Colonic mucosa (tissue), 4 donors: ENCODE measurements around the gene GIMAP2. TPM values are rescaled to one million over a fixed set of nuclear protein-coding genes. Genes with fewer than 3 reads are reported as not detected.

ENCODE experiments used
- DNase-seq: peaks from one replicate; pipeline ENCODE4 v3.0.0-alpha.2; 2020
- H3K27ac ChIP-seq: fragments of 200-600 bp; one replicate; pipeline ENCODE4 v1.8.0; 2021
- H3K27me3 ChIP-seq: fragments of 200-600 bp; one replicate; pipeline ENCODE4 v1.8.0; 2021
- H3K36me3 ChIP-seq: fragments of 200-600 bp; one replicate; pipeline ENCODE4 v1.8.0; 2021
- H3K4me1 ChIP-seq: fragments of 200-600 bp; one replicate; pipeline ENCODE4 v1.8.0; 2021; ENCODE audit warnings: mild to moderate bottlenecking
- H3K4me3 ChIP-seq: fragments of 200-600 bp; one replicate; pipeline ENCODE4 v1.8.0; 2021
- H3K9ac ChIP-seq, 2 donors: one replicate each; pipeline ENCODE4 v1.7.0; 2013; ENCODE audit warnings: control low read depth in 2 of 2, low read depth in 2 of 2, low read length in 2 of 2
- H3K9me3 ChIP-seq: fragments of 200-600 bp; one replicate; pipeline ENCODE4 v1.8.0; 2021
- intact Hi-C: fragments of 100-400 bp; cut with DNase I; formaldehyde crosslinking; loops from one replicate; pipeline ENCODE4 v1.14.1; 2022
- total RNA-seq, 2 donors: library from RNA; stranded (reverse); fragmentation: NEBNext Ultra II Directional in 1 of 2; extraction: Animal tissue kit (Norgen Biotek cat#: 25700) in 1 of 2; gene quantifications; one replicate each; pipeline ENCODE4 v1.2.1, GENCODE V29; 2021
- TF ChIP-seq, protein P1 (sequence below): fragments of 200-600 bp; IDR thresholded peaks from one replicate; pipeline ENCODE4 v1.8.0; 2022; ENCODE audit warnings: antibody characterized with exemption, mild to moderate bottlenecking
- donor health status: healthy.
- donor health status: DM: no; HTN: no; CAD: no.
- donor health status: DM: no; HTN: no; CAD: no.

Gene GIMAP2
- total RNA-seq, 2 donors from 2014 or later = 6.5 to 6.9 TPM

DNA sequence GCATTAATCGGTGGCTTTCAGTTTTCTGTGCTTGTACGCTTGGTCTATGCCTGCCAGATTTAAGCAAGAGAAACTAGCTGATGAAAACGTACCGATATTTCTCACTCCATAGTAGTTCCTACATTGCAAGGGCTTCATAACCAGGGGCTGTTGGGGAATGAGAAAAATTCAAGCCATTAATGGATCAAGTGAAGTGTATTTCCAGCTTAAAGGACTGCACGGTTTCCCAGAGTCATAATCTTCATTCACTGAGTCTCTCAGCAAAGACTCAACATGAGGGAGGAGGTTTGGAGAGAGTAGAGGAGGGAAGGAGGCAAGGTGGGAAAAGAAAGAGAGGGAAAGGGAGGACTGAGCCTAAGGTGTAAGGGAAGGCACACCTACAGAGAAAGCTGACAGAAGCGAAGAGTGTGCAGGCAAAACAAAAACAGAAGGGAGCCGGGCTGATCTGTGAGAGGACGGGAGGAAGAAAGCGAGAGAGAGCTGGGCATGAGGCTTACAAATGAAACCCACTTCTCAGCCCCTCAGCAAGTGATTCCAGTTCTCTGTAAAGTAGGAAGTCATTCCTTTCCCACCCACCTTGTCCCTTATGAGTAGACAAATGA is 625 bp downstream of the GIMAP2 start:
- Histone ChIP-seq H3K36me3 (no peaks in the 10 kb centered on the region), H3K27me3 (no peaks in the 10 kb centered on the region), H3K27ac (peak overlapping the region; percentile 48), H3K4me3 (peak overlapping the region; percentile 14), H3K4me1 (no peaks in the 10 kb centered on the region), H3K9me3 (no peaks in the 10 kb centered on the region), H3K9ac (peak overlapping the region; percentile 48 to 49)
- DNase-seq = no peak
- TF ChIP-seq, protein P1, sequence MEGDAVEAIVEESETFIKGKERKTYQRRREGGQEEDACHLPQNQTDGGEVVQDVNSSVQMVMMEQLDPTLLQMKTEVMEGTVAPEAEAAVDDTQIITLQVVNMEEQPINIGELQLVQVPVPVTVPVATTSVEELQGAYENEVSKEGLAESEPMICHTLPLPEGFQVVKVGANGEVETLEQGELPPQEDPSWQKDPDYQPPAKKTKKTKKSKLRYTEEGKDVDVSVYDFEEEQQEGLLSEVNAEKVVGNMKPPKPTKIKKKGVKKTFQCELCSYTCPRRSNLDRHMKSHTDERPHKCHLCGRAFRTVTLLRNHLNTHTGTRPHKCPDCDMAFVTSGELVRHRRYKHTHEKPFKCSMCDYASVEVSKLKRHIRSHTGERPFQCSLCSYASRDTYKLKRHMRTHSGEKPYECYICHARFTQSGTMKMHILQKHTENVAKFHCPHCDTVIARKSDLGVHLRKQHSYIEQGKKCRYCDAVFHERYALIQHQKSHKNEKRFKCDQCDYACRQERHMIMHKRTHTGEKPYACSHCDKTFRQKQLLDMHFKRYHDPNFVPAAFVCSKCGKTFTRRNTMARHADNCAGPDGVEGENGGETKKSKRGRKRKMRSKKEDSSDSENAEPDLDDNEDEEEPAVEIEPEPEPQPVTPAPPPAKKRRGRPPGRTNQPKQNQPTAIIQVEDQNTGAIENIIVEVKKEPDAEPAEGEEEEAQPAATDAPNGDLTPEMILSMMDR = no peak
- intact Hi-C loops = no loop called here

DNA sequence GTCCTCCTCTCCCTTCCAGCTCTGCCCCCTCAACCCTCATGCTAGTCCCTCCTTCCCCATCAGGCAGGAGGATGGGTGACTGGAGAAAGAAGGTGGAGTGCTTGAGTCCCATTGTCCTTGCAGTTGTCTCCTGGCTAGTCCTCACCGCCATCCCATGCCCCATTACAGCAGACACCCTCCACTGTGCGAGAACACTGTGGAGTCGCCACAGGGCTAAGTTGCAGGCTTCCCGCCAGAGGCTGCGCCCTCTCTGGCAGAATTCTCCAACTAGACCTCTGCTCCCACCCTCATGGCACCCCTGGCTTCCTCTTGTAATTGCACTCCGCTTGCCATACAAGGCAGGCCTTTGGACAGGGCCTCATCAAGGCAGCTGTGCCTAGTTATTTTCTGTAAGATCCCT is 3.1 kb downstream of the GIMAP2 start:
- intact Hi-C loops = no loop called here
- Histone ChIP-seq H3K36me3 (no peaks in the 10 kb centered on the region), H3K9ac (no peak overlapping the region), H3K9me3 (no peaks in the 10 kb centered on the region), H3K4me3 (no peak overlapping the region), H3K27me3 (no peaks in the 10 kb centered on the region), H3K4me1 (no peaks in the 10 kb centered on the region), H3K27ac (no peak overlapping the region)
- TF ChIP-seq, protein P1 = no peak
- no peak for DNase-seq

DNA sequence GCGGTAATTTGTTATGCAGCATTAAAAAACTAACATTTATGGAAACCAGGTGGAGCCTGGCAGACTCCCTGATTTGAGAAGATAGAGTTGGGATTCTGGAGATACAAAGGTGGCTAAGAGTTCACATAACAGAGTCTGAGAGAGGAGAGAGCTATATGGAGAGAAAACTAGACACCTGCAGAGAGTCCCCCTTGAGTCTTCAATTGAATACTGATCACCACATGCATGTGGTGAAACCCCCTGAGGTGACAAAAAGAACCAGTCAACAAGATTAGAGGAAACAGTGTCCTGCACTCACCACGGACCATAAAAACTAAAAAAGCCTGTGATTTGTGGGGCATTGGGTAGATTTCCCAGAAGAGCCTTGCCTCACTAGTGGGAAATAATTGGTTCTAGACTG is 10.1 kb downstream of the GIMAP2 start:
- Histone ChIP-seq H3K9ac (no peak overlapping the region), H3K9me3 (no peaks in the 10 kb centered on the region), H3K4me3 (no peak overlapping the region), H3K27me3 (no peaks in the 10 kb centered on the region), H3K36me3 (no peaks in the 10 kb centered on the region), H3K4me1 (no peaks in the 10 kb centered on the region), H3K27ac (no peak overlapping the region)
- intact Hi-C loops = no loop called here
- DNase-seq = no peak
- TF ChIP-seq, protein P1 = no peak

DNA sequence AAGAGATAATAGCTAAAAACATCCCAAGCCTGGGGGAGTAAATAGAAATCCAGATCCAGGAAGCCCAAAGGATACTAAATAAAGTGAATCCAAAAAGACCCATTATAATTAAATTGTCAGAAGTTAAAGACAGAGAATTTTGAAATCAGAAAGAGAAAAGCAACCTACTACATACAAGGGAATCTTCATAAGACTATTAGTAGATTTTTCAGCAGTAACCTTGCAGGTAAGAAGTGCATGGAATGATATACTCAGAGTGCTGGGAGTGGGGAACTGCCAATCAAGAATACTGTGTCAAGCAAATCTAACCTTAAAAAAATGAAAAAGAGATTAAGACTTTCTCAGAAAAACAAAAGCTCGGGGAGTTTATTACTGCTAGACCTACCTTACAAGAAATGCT is 17.7 kb downstream of the GIMAP2 start:
- H3K36me3 ChIP-seq = no peaks in the 10 kb centered on the region
- TF ChIP-seq, protein P1 = no peak
- H3K9me3 ChIP-seq = peaks cover 6% of the 10 kb centered on the region
- intact Hi-C loops = no loop called here
- H3K4me1 ChIP-seq = no peaks in the 10 kb centered on the region
- H3K9ac ChIP-seq = no peak overlapping the region
- no peak overlapping the region for H3K4me3 ChIP-seq
- DNase-seq = no peak
- H3K27me3 ChIP-seq = no peaks in the 10 kb centered on the region
- H3K27ac ChIP-seq = no peak overlapping the region

DNA sequence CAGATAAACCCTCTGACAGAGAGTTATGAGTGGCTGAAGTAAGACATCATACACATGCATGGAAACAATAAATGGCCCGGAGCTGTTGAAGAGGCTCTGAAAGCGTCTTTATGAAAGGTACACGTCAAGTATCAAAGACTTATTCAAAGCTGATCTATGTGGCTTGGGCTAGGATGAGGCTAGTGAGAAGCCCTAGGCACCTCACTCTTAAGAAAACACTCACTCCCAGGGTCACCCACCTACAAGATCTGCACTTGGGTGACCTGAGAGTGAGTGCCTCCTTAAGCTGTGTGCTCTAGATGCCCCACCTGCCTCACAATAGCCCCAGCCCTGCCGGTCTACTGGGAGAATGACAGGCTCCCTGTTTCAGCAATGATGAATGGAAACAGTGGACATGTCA is 29.8 kb downstream of the GIMAP2 start:
- no peaks in the 10 kb centered on the region for H3K27me3 ChIP-seq
- TF ChIP-seq, protein P1 = no peak
- H3K9ac ChIP-seq = peak overlapping the region in 1 of 2 donors; percentile 61
- no peak overlapping the region for H3K4me3 ChIP-seq
- no peaks in the 10 kb centered on the region for H3K9me3 ChIP-seq
- DNase-seq = no peak
- peak overlapping the region; percentile 53 for H3K27ac ChIP-seq
- intact Hi-C loops = no loop called here
- H3K36me3 ChIP-seq = no peaks in the 10 kb centered on the region
- H3K4me1 ChIP-seq = no peaks in the 10 kb centered on the region
